Measurements from ENCODE around the gene CKAP5. TPM values are rescaled to one million over a fixed set of nuclear protein-coding genes. Genes with fewer than 3 reads are reported as not detected.

The CKAP5 gene
- total RNA-seq, 1 donor from 2014 or later: 247 TPM

GRCh38 chr11:46700241-46701077 is 145.6 kb downstream of the CKAP5 start, which contains the start of the genes ARHGAP1 and ZNF408:
ARHGAP1 (minus strand) TSS chr11:46700619; CDS start chr11:46696107, 4,512 bp downstream.
ZNF408 (plus strand) TSS chr11:46701031; CDS start chr11:46701048, 17 bp downstream.
- no peaks in the 10 kb centered on the region for H3K9me3 ChIP-seq (ENCODE audit: low read depth)
- TF ChIP-seq CTCF (IDR thresholded peaks at IDR 0.05) (no peak), EZH2 (IDR thresholded peaks at IDR 0.05) (peak; percentile 64)
- H3K4me3 Mint-ChIP-seq: peak within 1 kb of the TSS; percentile 99
- DNase-seq (ENCODE audit: low spot score): peak; percentile 99
- H3K4me2 ChIP-seq: peak within 1 kb of the TSS; percentile 81
- H3F3A ChIP-seq (ENCODE audit: low read depth): peaks cover 9% of the 10 kb centered on the region
- no peaks in the 10 kb centered on the region for H4K20me1 ChIP-seq (ENCODE audit: low read depth)
- peak within 1 kb of the TSS; percentile 98 for H3K27ac ChIP-seq
- H3K9ac ChIP-seq: peak within 1 kb of the TSS; percentile 98
- peaks cover 5% of the 10 kb centered on the region for H3K4me1 ChIP-seq
- H3K4me1 Mint-ChIP-seq: peaks cover 39% of the 10 kb centered on the region
- peaks cover 10% of the 10 kb centered on the region for H3K27me3 Mint-ChIP-seq (ENCODE audit: insufficient read depth, low read depth)
- peaks cover 38% of the 10 kb centered on the region for H3K79me2 ChIP-seq (ENCODE audit: low read depth)
- no peaks in the 10 kb centered on the region for H3K27me3 ChIP-seq
- no peaks in the 10 kb centered on the region for H3K9me3 Mint-ChIP-seq
- H3K36me3 Mint-ChIP-seq: peaks cover 6% of the 10 kb centered on the region
- H3K27ac Mint-ChIP-seq: peak within 1 kb of the TSS; percentile 100
- peak within 1 kb of the TSS; percentile 90 for H3K4me3 ChIP-seq
- H3K36me3 ChIP-seq: no peaks in the 10 kb centered on the region
- H2AFZ ChIP-seq (replicated peaks): peak within 1 kb of the TSS; percentile 100

- Mint-ChIP-seq H3K27me3 (ENCODE audit: insufficient read depth, low read depth) (peaks cover 10% of the 10 kb centered on the region), H3K9me3 (no peaks in the 10 kb centered on the region), H3K36me3 (peaks cover 6% of the 10 kb centered on the region), H3K27ac (no peak overlapping the region), H3K4me1 (peaks cover 39% of the 10 kb centered on the region), H3K4me3 (peak overlapping the region; percentile 99)
- peaks cover 9% of the 10 kb centered on the region for H3F3A ChIP-seq (ENCODE audit: low read depth)
- no peak overlapping the region for H3K4me2 ChIP-seq
- no peaks in the 10 kb centered on the region for H3K27me3 ChIP-seq
- no peaks in the 10 kb centered on the region for H4K20me1 ChIP-seq (ENCODE audit: low read depth)
- no peak for DNase-seq (ENCODE audit: low spot score)
- no peak overlapping the region for H3K4me3 ChIP-seq
- TF ChIP-seq CTCF (IDR thresholded peaks at IDR 0.05) (no peak), EZH2phosphoT487 (IDR thresholded peaks at IDR 0.05) (no peak), EZH2 (IDR thresholded peaks at IDR 0.05) (no peak)
- no peaks in the 10 kb centered on the region for H3K9me3 ChIP-seq (ENCODE audit: low read depth)
- no peak overlapping the region for H3K27ac ChIP-seq
- peaks cover 38% of the 10 kb centered on the region for H3K79me2 ChIP-seq (ENCODE audit: low read depth)
- no peaks in the 10 kb centered on the region for H3K36me3 ChIP-seq
- H3K9ac ChIP-seq: no peak overlapping the region
- no peak overlapping the region for H2AFZ ChIP-seq (replicated peaks)
- peaks cover 5% of the 10 kb centered on the region for H3K4me1 ChIP-seq
Observed at GRCh38 chr11:46698597-46698996, 147.5 kb downstream of the CKAP5 start.

GRCh38 chr11:46697723-46698122 is 148.4 kb downstream of the CKAP5 start:
- Histone ChIP-seq H3K36me3 (no peaks in the 10 kb centered on the region), H3K4me1 (peaks cover 5% of the 10 kb centered on the region), H3K4me2 (no peak overlapping the region), H2AFZ (replicated peaks) (no peak overlapping the region), H3K27me3 (no peaks in the 10 kb centered on the region), H3K4me3 (no peak overlapping the region), H3K27ac (no peak overlapping the region), H3K79me2 (ENCODE audit: low read depth) (peaks cover 34% of the 10 kb centered on the region), H4K20me1 (ENCODE audit: low read depth) (no peaks in the 10 kb centered on the region), H3K9me3 (ENCODE audit: low read depth) (no peaks in the 10 kb centered on the region), H3K9ac (peak overlapping the region; percentile 5), H3F3A (ENCODE audit: low read depth) (peaks cover 9% of the 10 kb centered on the region)
- Mint-ChIP-seq H3K4me1 (peaks cover 39% of the 10 kb centered on the region), H3K27me3 (ENCODE audit: insufficient read depth, low read depth) (peaks cover 10% of the 10 kb centered on the region), H3K4me3 (peak overlapping the region; percentile 21), H3K9me3 (no peaks in the 10 kb centered on the region), H3K36me3 (peaks cover 5% of the 10 kb centered on the region), H3K27ac (peak overlapping the region; percentile 90)
- DNase-seq (ENCODE audit: low spot score): no peak
- no peak for TF ChIP-seq CTCF (IDR thresholded peaks at IDR 0.05)
- TF ChIP-seq EZH2phosphoT487 (IDR thresholded peaks at IDR 0.05): no peak
- TF ChIP-seq EZH2 (IDR thresholded peaks at IDR 0.05): no peak

Data from neural progenitor cell (in vitro differentiated cells).